Measurements from ENCODE around the gene LRRC25. TPM values are rescaled to one million over a fixed set of nuclear protein-coding genes. Genes with fewer than 3 reads are reported as not detected.
"Not testable (repeated sequence)": the region's sequence is repeated elsewhere in the genome, so short reads cannot be mapped to it uniquely, and the experiment has no call there.

Gene LRRC25
- total RNA-seq, 6 donors from 2014 or later = 4.0 to 49.4 (median 24.0) TPM

DNA sequence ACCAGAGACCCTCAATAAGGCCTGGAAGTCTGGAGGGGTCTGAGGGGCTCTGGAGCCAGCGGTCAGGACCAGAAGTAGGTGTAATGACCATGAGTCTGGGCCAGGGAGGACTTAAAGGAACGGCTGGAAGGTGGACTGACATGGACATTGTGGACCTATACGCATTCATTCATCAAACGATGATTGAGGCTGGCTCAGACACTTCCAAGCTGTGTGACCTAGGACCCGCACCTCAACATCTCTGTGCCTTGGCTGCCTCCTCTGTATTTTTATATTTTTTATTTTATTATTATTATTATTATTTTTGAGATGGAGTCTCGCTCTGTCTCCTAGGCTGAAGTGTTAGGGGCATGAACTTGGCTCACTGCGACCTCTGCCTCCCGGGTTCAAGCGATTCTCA, 9.3 kb upstream of the LRRC25 start:
- ATAC-seq (ENCODE audit: low FRiP score in 2 of 2) (no peak), DNase-seq (no peak)
- no peak overlapping the region for H3K4me3 ChIP-seq
- no peaks in the 10 kb centered on the region for H3K36me3 ChIP-seq
- TF ChIP-seq EP300 (IDR thresholded peaks at IDR 0.05) (no peak), POLR2A (IDR thresholded peaks at IDR 0.05) (no peak), CTCF (IDR thresholded peaks at IDR 0.05) (no peak), POLR2AphosphoS5 (IDR thresholded peaks at IDR 0.05) (no peak)
- H3K9me3 ChIP-seq = no peaks in the 10 kb centered on the region
- H3K27ac ChIP-seq = no peak overlapping the region
- peaks cover 0 to 16% (median 5%) of the 10 kb centered on the region in 4 donors for H3K4me1 ChIP-seq
- no peaks in the 10 kb centered on the region for H3K27me3 ChIP-seq
- WGBS, 2 donors = 91 to 96% methylated on average over 9 of the region's 9 CpGs

- not testable (repeated sequence) for H3K36me3 ChIP-seq; ATAC-seq (ENCODE audit: low FRiP score in 2 of 2); H3K27ac ChIP-seq; H3K27me3 ChIP-seq; DNase-seq; H3K9me3 ChIP-seq; H3K4me3 ChIP-seq
- H3K4me1 ChIP-seq = peaks cover 0 to 20% (median 5%) of the 10 kb centered on the region in 4 donors
- 81 to 83% methylated on average over 11 of the region's 11 CpGs for WGBS, 2 donors
Observed at GRCh38 chr19:18405754-18406153, 8.3 kb upstream of the LRRC25 start.

DNA sequence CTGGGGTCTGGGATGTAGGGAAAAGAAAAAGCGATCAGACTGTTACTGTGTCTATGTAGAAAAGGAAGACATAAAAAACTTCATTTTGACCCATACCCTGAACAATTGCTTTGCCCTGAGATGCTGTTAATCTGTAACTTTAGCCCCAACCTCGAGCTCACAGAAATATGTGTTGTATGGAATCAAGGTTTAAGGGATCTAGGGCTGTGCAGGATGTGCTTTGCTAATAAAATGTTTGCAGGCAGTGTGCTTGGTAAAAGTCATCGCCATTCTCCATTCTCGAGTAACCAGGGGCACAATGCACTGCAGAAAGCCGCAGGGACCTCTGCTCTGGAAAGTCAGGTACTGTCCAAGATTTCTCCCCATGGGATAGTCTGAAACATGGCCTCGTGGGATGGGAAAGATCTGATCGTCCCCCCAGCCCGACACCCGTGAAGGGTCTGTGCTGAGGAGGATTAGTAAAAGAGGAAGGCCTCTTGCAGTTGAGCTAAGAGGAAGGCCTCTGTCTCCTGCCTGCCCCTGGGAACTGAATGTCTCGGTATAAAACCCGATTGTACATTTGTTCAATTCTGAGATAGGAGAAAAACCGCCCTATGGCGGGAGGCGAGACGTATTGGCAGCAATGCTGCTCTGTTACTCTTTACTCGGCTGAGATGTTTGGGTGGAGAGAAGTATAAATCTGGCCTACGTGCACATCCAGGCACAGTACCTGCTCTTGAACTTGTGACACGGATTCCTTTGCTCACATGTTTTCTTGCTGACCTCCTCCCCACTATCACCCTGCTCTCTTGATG, 5.2 kb upstream of the LRRC25 start:
- WGBS, 2 donors = 65 to 75% methylated on average over 18 of the region's 18 CpGs
- H3K4me3 ChIP-seq; H3K36me3 ChIP-seq; ATAC-seq (ENCODE audit: low FRiP score in 2 of 2); H3K9me3 ChIP-seq; H3K27me3 ChIP-seq; DNase-seq: not testable (repeated sequence)
- peaks cover 11 to 25% (median 18%) of the 10 kb centered on the region in 4 donors for H3K4me1 ChIP-seq
- peak overlapping the region in 3 of 4 donors; percentile 45 to 73 (median 53) for H3K27ac ChIP-seq

- WGBS, 2 donors = 43 to 46% methylated on average over 7 of the region's 7 CpGs
- Histone ChIP-seq H3K4me1 (peaks cover 15 to 33% (median 25%) of the 10 kb centered on the region in 4 donors), H3K9me3 (no peaks in the 10 kb centered on the region), H3K4me3 (no peak overlapping the region), H3K36me3 (no peaks in the 10 kb centered on the region), H3K27me3 (no peaks in the 10 kb centered on the region), H3K27ac (peak overlapping the region in 3 of 4 donors; percentile 45 to 73 (median 53))
- TF ChIP-seq EP300 (IDR thresholded peaks at IDR 0.05) (no peak), CTCF (IDR thresholded peaks at IDR 0.05) (peak in 1 of 6 experiments; percentile 22), POLR2A (IDR thresholded peaks at IDR 0.05) (peak in 1 of 4 donors; percentile 27)
- ATAC-seq (ENCODE audit: low FRiP score in 2 of 2) = peak; percentile 76 to 91
- peak in 1 of 2 donors; percentile 87 for DNase-seq
Observed at GRCh38 chr19:18401580-18402112, 4.2 kb upstream of the LRRC25 start.

- peak overlapping the region in 1 of 4 donors; percentile 23 for H3K27ac ChIP-seq
Observed at GRCh38 chr19:18399008-18399407, 1.6 kb upstream of the LRRC25 start.

More at GRCh38 chr19:18399008-18399407, 1.6 kb upstream of the LRRC25 start:
- TF ChIP-seq CTCF (IDR thresholded peaks at IDR 0.05) (no peak), POLR2AphosphoS5 (IDR thresholded peaks at IDR 0.05) (peak in 1 of 2 donors; percentile 69)
- no peaks in the 10 kb centered on the region for H3K36me3 ChIP-seq
- H3K4me1 ChIP-seq = peaks cover 15 to 33% (median 25%) of the 10 kb centered on the region in 4 donors
- DNase-seq (peak in 1 of 2 donors; percentile 78), ATAC-seq (ENCODE audit: low FRiP score in 2 of 2) (peak in 1 of 2 donors; percentile 25)
- no peaks in the 10 kb centered on the region for H3K9me3 ChIP-seq
- 28 to 41% methylated on average over 6 of the region's 6 CpGs for WGBS, 2 donors
- no peak overlapping the region for H3K4me3 ChIP-seq
- no peaks in the 10 kb centered on the region for H3K27me3 ChIP-seq

Data from upper lobe of left lung (tissue), 6 donors.